SU-DHL-6 (cell line): ENCODE measurements around the gene CDK5RAP2.

Source experiments
- H2AFZ ChIP-seq: fragments of 200-600 bp; sonication (generic); 2 replicates; pipeline ENCODE4 v1.6.1; 2014; ENCODE audit warnings: low read depth, mild to moderate bottlenecking, moderate library complexity, mixed read lengths, antibody characterized with exemption, low read length; ENCODE audit not compliant: severe bottlenecking
- H3F3A ChIP-seq: fragments of 200-600 bp; shearing (Covaris generic); 2 replicates; pipeline ENCODE4 v1.6.0; 2016; ENCODE audit warnings: antibody characterized with exemption, mild to moderate bottlenecking; ENCODE audit not compliant: insufficient read depth
- H3K27ac ChIP-seq: fragments of 200-600 bp; sonication (generic); 2 replicates; pipeline ENCODE4 v1.5.1; 2016; ENCODE audit warnings: low read depth, mild to moderate bottlenecking, low read length, moderate library complexity, mixed read lengths
- H3K27me3 ChIP-seq: fragments of 200-600 bp; sonication (generic), shearing (Covaris generic); 2 replicates; pipeline ENCODE4 v1.6.0; 2014; ENCODE audit warnings: mild to moderate bottlenecking, low read length
- H3K36me3 ChIP-seq: fragments of 200-600 bp; sonication (generic); 2 replicates; pipeline ENCODE4 v1.6.1; 2014; ENCODE audit warnings: mild to moderate bottlenecking, low read length, mixed read lengths
- H3K4me2 ChIP-seq: fragments of 300-600, 200-600 bp; shearing (Covaris generic), sonication (generic); 2 replicates; pipeline ENCODE4 v1.6.0; 2014; ENCODE audit warnings: low read length, low read depth, mild to moderate bottlenecking; ENCODE audit not compliant: poor library complexity, severe bottlenecking
- H3K4me3 ChIP-seq: fragments of 200-600 bp; sonication (generic); 2 replicates; pipeline ENCODE4 v1.5.1; 2014; ENCODE audit warnings: antibody characterized with exemption, low read length, mild to moderate bottlenecking, mixed read lengths; ENCODE audit not compliant: insufficient read depth, poor library complexity, severe bottlenecking
- H3K79me2 ChIP-seq: fragments of 200-600 bp; sonication (generic); 2 replicates; pipeline ENCODE4 v1.6.1; 2014; ENCODE audit warnings: mild to moderate bottlenecking, low read length, moderate library complexity; ENCODE audit not compliant: insufficient read depth
- H3K9ac ChIP-seq: fragments of 200-600 bp; sonication (generic); 2 replicates; pipeline ENCODE4 v1.7.0; 2014; ENCODE audit warnings: mild to moderate bottlenecking, low read length
- H3K9me2 ChIP-seq: fragments of 200-600 bp; sonication (generic); replicated peaks from 2 replicates; pipeline ENCODE4 v1.6.1; 2014; ENCODE audit warnings: low read length; ENCODE audit not compliant: insufficient read depth
- H3K9me3 ChIP-seq: fragments of 200-600 bp; sonication (generic); 2 replicates; pipeline ENCODE4 v1.6.1; 2014; ENCODE audit warnings: low read length, mixed read lengths; ENCODE audit not compliant: insufficient read depth
- H4K20me1 ChIP-seq: fragments of 200-600 bp; sonication (generic); 2 replicates; pipeline ENCODE4 v1.6.1; 2014; ENCODE audit warnings: low read depth, mild to moderate bottlenecking, antibody characterized with exemption, low read length, moderate library complexity, mixed read lengths
- EZH2phosphoT487 ChIP-seq: fragments of 200-600 bp; sonication (generic), shearing (Covaris generic); conservative IDR thresholded peaks from 2 replicates; pipeline ENCODE4 v1.6.1; 2018; ENCODE audit warnings: mild to moderate bottlenecking, antibody characterized with exemption, low read length, moderate library complexity, mixed read lengths
- TF ChIP-seq, protein P1 (sequence below): fragments of 200-600 bp; sonication (generic); IDR thresholded peaks from one replicate; pipeline ENCODE4 v1.5.1; 2017; ENCODE audit warnings: antibody characterized with exemption, mild to moderate bottlenecking, low read length, moderate library complexity; ENCODE audit not compliant: insufficient read depth, poor library complexity, severe bottlenecking

CDK5RAP2 gene

DNA sequence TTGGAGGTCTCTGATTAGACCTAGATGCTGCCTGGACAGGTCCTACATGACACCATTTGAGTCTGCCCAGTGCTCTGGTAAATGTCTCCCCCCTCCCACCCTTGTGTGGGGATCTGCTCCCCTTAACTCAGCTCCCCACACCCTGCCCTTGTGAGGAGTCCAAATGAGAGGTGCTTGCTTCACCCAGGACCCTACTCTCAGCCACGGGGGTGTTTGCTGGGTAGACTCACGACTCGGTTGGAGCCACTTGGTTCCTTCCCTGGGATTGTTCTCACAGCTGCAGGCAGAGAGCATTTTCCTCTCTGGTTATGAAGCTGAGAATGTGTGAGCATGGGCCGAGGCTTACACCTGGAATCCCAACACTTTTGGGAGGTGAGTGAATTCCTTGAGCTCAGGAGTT, 204.7 kb downstream of the CDK5RAP2 start:
- Histone ChIP-seq H3K79me2 (no peaks in the 10 kb centered on the region), H3K27me3 (no peaks in the 10 kb centered on the region), H3K36me3 (no peaks in the 10 kb centered on the region)

DNA sequence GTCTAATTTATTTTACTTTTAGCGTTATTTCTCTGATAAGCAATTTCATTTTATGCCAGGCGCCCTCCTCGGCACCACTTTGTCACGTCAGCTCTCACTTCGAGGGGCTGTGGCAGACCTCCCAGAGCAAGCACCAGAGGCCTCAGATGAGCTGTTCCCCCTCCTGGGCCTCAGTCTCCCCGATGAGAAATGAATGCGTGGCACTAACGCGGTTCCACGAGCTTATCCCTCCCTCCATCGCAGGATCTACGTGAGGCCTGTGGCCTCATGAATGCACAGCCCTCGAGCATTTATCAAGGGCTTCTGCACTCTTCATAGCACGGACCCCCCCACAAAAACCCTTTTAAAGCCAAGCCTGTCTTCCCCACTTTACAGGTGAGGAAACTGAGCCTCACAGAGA, 205.2 kb downstream of the CDK5RAP2 start:
- no peak overlapping the region for H3K27ac ChIP-seq
- TF ChIP-seq, protein P1, sequence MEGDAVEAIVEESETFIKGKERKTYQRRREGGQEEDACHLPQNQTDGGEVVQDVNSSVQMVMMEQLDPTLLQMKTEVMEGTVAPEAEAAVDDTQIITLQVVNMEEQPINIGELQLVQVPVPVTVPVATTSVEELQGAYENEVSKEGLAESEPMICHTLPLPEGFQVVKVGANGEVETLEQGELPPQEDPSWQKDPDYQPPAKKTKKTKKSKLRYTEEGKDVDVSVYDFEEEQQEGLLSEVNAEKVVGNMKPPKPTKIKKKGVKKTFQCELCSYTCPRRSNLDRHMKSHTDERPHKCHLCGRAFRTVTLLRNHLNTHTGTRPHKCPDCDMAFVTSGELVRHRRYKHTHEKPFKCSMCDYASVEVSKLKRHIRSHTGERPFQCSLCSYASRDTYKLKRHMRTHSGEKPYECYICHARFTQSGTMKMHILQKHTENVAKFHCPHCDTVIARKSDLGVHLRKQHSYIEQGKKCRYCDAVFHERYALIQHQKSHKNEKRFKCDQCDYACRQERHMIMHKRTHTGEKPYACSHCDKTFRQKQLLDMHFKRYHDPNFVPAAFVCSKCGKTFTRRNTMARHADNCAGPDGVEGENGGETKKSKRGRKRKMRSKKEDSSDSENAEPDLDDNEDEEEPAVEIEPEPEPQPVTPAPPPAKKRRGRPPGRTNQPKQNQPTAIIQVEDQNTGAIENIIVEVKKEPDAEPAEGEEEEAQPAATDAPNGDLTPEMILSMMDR = no peak
- TF ChIP-seq EZH2phosphoT487 = no peak
- no peaks in the 10 kb centered on the region for H4K20me1 ChIP-seq
- no peaks in the 10 kb centered on the region for H3F3A ChIP-seq
- H3K9me3 ChIP-seq = no peaks in the 10 kb centered on the region
- H2AFZ ChIP-seq = no peak overlapping the region
- H3K4me2 ChIP-seq = no peak overlapping the region
- H3K79me2 ChIP-seq = no peaks in the 10 kb centered on the region
- no peaks in the 10 kb centered on the region for H3K36me3 ChIP-seq
- no peak overlapping the region for H3K9ac ChIP-seq
- H3K27me3 ChIP-seq = no peaks in the 10 kb centered on the region
- no peak overlapping the region for H3K4me3 ChIP-seq
- H3K9me2 ChIP-seq = no peaks in the 10 kb centered on the region

More for the DNA sequence above, 204.7 kb downstream of the CDK5RAP2 start:
- Histone ChIP-seq H2AFZ (no peak overlapping the region), H4K20me1 (no peaks in the 10 kb centered on the region), H3K4me2 (no peak overlapping the region), H3K9me3 (no peaks in the 10 kb centered on the region), H3K4me3 (no peak overlapping the region), H3K27ac (no peak overlapping the region), H3K9me2 (no peaks in the 10 kb centered on the region), H3K9ac (no peak overlapping the region), H3F3A (no peaks in the 10 kb centered on the region)
- no peak for TF ChIP-seq EZH2phosphoT487
- TF ChIP-seq, protein P1 = no peak

DNA sequence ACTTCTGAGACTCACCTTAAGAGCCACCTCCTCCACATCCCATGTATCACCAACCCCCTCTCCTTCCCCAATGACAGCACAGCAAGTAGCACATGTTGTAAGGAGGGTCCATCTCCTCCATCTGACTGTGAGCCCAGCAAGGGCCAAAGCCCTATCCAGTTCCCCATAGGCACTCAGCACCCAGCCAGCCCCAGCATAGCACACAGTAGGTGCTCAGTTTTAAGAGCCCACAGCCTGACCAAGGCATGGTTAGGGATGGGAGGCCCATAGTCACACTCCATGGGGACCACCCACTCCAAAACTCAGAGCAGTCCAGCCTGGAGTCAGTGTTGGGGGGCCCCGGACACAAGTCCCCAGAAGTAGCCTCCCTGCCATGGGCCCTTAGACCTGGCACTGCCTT, 205.7 kb downstream of the CDK5RAP2 start:
- Histone ChIP-seq H3K9ac (no peak overlapping the region), H3F3A (no peaks in the 10 kb centered on the region), H3K9me2 (no peaks in the 10 kb centered on the region), H3K27me3 (no peaks in the 10 kb centered on the region), H2AFZ (no peak overlapping the region), H3K27ac (no peak overlapping the region), H3K79me2 (no peaks in the 10 kb centered on the region), H3K4me3 (no peak overlapping the region), H3K36me3 (no peaks in the 10 kb centered on the region), H3K4me2 (no peak overlapping the region), H4K20me1 (no peaks in the 10 kb centered on the region), H3K9me3 (no peaks in the 10 kb centered on the region)
- TF ChIP-seq, protein P1 = no peak
- TF ChIP-seq EZH2phosphoT487 = no peak

DNA sequence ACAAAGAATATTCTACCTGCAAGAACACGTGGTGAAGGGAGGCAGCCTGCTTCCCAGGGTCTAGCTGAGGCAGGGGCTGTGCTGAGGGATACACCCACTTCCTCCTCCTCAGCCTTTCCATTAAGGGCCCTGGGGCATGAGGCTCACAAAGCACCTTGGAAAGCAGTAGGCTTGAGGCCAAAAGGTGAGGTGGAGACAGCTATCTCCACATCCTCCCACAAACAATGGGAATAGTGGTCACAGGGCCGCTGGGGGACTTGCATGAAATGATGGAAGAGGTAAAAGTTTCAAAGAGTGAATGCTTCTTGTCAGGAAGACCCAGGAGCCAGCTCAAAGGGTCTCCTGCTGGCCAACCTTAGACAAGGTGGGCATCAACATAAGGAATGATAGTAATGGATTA, 207.9 kb downstream of the CDK5RAP2 start:
- Histone ChIP-seq H3K9ac (no peak overlapping the region), H3K9me3 (no peaks in the 10 kb centered on the region), H3F3A (no peaks in the 10 kb centered on the region), H2AFZ (no peak overlapping the region), H3K79me2 (no peaks in the 10 kb centered on the region), H3K4me2 (no peak overlapping the region), H3K36me3 (no peaks in the 10 kb centered on the region), H3K4me3 (no peak overlapping the region), H3K9me2 (no peaks in the 10 kb centered on the region), H3K27ac (no peak overlapping the region), H4K20me1 (no peaks in the 10 kb centered on the region), H3K27me3 (no peaks in the 10 kb centered on the region)
- TF ChIP-seq, protein P1 = no peak
- TF ChIP-seq EZH2phosphoT487 = no peak
